HG03280 (cell line): ENCODE results near the gene RHOC.
"Not testable (repeated sequence)": the region's sequence is repeated elsewhere in the genome, so short reads cannot be mapped to it uniquely, and the experiment has no call there.

Source experiments
- ATAC-seq: cut with Tn5 transposase; IDR thresholded peaks from one replicate; pipeline ENCODE4 v1.9.1; 2021; ENCODE audit warnings: mild to moderate bottlenecking, moderate library complexity; ENCODE audit not compliant: unreplicated experiment

RHOC gene

GRCh38 chr1:112706505-112707220, at the start of gene RHOC:
Gene RHOC (minus strand): TSS chr1:112707127. CDS start chr1:112703799, 3,328 bp downstream.
- ATAC-seq, result peak; percentile 66

- no peak for ATAC-seq
These were observed 47.2 kb upstream of the RHOC start for GRCh38 chr1:112754116-112754628.

- no peak for ATAC-seq
These were observed 41.5 kb upstream of the RHOC start for GRCh38 chr1:112748396-112748795.

- ATAC-seq, result no peak
These were observed 37.2 kb upstream of the RHOC start for GRCh38 chr1:112744009-112744578.

- ATAC-seq, result no peak
These were observed 36.5 kb upstream of the RHOC start for GRCh38 chr1:112743174-112744008.

GRCh38 chr1:112737573-112737972, 30.6 kb upstream of the RHOC start:
- ATAC-seq, result no peak

- no peak for ATAC-seq
These were observed 28.8 kb upstream of the RHOC start for GRCh38 chr1:112735752-112736151.

- ATAC-seq, result no peak
These were observed 24.5 kb upstream of the RHOC start for GRCh38 chr1:112731451-112731850.

- ATAC-seq, result no peak
These were observed 23.0 kb upstream of the RHOC start for GRCh38 chr1:112729909-112730308.

- not testable (repeated sequence) for ATAC-seq
These were observed 22.1 kb upstream of the RHOC start for GRCh38 chr1:112729011-112729410.

- ATAC-seq, result not testable (repeated sequence)
These were observed 21.5 kb upstream of the RHOC start for GRCh38 chr1:112728306-112728971.

- ATAC-seq, result no peak
These were observed 20.8 kb upstream of the RHOC start for GRCh38 chr1:112727716-112728115.

- ATAC-seq, result not testable (repeated sequence)
These were observed 17.3 kb upstream of the RHOC start for GRCh38 chr1:112724240-112724639.

- ATAC-seq, result no peak
These were observed 16.5 kb upstream of the RHOC start for GRCh38 chr1:112723511-112723839.

- no peak for ATAC-seq
These were observed 15.9 kb upstream of the RHOC start for GRCh38 chr1:112722601-112723510.

GRCh38 chr1:112721966-112722524, 15.1 kb upstream of the RHOC start:
- ATAC-seq, result no peak

GRCh38 chr1:112721294-112721693, 14.4 kb upstream of the RHOC start:
- ATAC-seq, result not testable (repeated sequence)

GRCh38 chr1:112720800-112721199, 13.9 kb upstream of the RHOC start:
- ATAC-seq, result no peak

GRCh38 chr1:112719706-112720105, 12.8 kb upstream of the RHOC start:
- no peak for ATAC-seq
